GM21367 (cell line): ENCODE measurements around the gene DLG2.
"Not testable (repeated sequence)": the region's sequence is repeated elsewhere in the genome, so short reads cannot be mapped to it uniquely, and the experiment has no call there.

ENCODE experiments used
- ATAC-seq: cut with Tn5 transposase; IDR thresholded peaks from one replicate; pipeline ENCODE4 v1.9.1; 2021; ENCODE audit not compliant: unreplicated experiment

DLG2 gene

DNA sequence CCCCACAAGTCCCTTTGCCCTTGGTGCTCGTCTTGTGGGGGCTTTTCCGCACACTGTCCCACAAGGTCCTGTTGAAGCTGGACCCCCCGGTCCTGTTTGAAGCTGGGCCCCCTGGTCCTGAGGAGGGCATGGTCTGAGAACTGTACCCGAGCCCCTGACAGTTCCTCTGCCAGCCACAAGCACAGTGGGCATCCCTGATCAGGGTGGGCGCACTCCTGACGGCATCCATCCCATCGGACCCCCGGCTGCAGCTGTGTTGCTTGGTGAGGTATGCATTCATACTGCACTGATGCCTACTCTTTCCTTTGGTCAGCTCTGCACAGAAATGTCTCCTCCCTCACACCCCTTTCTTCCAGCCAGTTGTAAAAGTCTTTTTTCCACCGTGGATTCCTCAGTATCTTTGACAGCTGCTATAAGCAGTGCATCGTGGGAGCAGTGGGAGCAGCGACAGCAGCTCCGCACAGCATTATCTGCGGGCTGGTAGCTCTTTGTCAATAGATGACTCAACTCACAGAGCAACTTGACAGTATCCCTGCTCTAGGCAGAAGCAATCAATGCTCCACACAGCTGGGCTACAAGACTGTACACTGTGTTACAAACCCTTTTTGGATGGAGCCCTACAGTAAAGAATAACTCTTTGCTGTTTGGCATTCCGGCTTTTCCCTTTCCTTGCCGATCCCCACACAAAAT is 1310.1 kb downstream of the DLG2 start:
- no peak for ATAC-seq

DNA sequence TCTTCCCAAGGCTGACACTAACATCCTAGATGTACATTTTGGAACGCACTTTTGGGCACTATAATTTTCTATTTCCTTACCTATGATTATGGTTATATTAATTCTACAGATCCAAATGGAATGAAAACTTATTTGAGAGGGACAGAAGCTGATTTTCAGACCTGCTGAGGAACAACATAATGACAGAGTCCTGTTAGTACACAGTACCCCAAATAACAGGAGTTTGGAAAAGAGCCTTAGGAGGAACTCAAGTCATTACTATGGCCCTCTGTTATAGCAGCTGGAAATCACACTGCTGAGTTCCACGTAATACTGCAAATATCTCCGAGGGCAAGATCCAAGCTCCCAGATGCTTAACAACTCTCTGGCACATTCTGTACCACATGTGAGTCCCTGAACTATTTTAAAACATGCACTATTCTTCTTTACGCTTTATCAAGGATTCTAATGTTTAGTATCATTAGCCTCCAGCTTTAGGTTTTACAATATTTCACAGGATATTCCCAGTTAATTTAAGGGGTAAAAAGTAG is 1313.2 kb downstream of the DLG2 start:
- ATAC-seq = no peak

DNA sequence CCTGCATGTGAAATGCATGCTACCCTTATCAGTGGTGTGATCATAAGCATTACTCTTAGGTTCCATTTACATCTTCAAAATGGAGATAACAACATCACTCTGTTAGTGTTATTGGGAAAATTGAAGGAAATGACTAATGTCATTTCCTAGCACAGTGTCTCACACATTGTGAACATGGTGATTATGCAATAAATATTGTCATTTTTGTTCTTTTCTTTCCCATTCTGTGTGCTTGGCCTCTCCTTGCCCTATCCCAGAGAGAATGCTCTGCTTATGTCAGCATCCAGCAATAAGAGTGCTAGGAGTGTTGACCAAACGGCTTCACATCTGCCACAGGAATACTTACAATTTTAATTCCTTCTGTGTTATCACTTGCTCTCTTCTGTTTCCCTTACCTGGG is 1316.9 kb downstream of the DLG2 start:
- ATAC-seq = no peak

- not testable (repeated sequence) for ATAC-seq
Observed at GRCh38 chr11:84308491-84308890, 1318.7 kb downstream of the DLG2 start.

DNA sequence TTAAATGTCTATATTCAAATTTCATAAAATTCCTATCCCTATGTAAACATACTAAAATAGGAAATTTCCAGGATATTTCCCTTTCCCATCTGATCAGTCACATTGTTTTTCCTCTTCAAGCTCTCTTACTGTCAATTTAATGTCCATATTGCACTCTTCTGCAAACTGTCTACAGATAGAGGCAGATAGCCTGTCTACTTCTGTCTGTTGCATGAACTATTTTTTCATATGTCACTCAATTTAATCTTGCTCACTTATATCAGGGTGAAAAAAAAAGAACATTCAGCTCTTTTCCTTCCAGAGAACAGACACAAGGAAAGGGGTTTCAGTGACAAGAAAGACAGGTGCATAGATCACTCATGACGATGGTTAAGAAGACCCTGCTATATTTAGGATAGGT is 1327.1 kb downstream of the DLG2 start:
- ATAC-seq = no peak

- no peak for ATAC-seq
Observed at GRCh38 chr11:84297570-84297969, 1329.6 kb downstream of the DLG2 start.

- ATAC-seq = no peak
Observed at GRCh38 chr11:84295815-84296214, 1331.3 kb downstream of the DLG2 start.

- ATAC-seq = no peak
Observed at GRCh38 chr11:84292955-84293354, 1334.2 kb downstream of the DLG2 start.

DNA sequence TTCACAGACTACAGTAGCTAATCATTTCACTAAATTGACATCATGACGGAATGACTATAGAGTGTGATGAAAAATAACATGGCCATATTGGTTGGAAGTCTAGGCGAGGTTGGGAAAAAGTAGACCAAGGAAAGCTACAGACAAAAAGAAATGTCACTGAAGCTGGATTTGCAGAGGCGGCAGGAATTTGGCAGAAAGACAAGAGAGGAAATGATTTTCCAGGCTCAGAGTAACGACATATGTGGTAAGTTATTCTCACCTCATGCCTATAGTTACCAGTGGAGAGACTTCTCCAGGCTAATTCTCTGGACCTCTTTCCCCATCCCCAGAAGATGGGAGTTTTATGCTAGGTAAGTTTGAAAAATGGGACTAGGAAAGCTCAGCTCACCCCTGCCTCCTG is 1335.1 kb downstream of the DLG2 start:
- ATAC-seq = no peak

GRCh38 chr11:84290647-84291046 is 1336.5 kb downstream of the DLG2 start:
- no peak for ATAC-seq

DNA sequence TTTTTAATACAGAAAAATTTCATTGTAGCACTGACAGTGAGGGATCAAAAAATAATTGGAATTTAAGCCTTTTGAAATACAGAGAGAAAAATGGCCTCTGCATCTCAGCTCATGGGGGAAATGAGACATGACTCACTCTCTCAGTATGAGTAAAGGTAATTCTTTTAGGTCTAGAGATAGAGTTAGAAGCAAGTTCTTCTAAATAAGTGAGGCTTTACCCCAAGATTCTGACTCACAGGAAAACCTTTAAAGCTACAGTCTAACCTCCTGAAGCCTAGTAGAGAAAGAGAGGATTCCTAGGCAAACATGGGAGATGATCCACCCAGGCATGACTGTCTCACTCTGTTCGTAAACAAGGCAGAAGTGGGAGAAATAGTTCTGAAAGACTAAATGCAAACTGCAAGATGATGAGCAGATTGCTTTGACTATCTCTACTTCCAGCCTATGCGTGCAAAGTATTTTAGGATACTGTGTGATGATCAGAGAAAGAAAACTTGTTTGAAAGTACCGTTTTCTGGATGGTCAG is 1337.7 kb downstream of the DLG2 start:
- ATAC-seq = peak; percentile 99

DNA sequence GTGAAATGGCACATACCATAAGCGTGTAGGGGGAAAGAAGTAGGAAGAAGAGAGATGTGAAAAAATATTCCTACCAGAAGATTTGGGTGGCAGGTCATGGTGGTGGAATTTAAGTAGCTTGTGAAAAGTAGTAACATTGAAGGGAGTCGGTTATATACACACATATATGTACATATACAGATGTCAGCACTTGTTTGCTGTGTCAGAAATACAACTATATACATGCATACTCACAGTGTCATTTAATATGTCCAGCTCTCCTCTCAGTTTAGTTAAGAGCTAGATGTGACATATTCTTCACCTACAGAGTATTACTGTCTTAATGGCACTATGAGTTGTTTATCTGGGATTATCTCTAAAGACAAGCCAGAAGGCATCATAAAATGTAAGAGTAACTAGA is 1353.6 kb downstream of the DLG2 start:
- ATAC-seq = no peak

GRCh38 chr11:84270466-84270865 is 1356.7 kb downstream of the DLG2 start:
- no peak for ATAC-seq

DNA sequence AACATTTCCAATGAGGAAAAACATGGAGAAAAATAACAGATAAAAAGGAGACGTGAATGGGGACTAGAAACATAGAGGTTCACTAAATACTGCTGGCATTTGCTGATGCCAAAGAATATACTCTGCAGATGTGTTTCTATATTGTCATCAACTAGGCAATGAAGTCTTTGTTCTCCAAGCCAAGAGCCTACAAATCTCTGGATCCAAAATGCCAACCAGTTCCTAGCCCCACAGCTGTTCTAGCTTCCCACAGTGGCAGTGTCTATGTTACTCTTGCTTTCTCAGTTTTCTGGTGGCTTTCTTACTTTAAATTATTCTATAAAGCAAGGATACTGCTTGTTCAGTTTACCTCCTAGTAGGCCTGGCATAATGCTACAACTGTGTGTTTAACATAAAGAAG is 1363.1 kb downstream of the DLG2 start:
- no peak for ATAC-seq

GRCh38 chr11:84261707-84262106 is 1365.4 kb downstream of the DLG2 start:
- ATAC-seq = peak; percentile 54

DNA sequence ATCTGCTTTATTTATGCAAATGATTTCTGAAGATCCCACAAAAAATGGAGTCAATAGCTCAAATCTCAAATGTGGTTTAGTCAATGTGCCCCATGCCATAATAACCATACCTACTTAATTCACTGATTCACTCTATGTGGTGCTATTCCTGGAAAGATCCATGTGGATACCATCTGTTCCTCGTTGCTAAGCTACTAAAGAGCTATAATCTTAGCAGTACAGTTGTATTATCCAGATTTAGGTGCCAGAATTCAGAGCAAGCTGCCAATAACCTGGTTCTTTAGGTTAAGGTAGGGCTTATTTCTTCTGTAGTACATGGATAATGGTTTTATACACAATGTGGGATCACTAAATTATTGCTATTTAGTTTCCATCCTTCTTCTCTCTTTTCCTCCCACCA is 1366.3 kb downstream of the DLG2 start:
- ATAC-seq = no peak

DNA sequence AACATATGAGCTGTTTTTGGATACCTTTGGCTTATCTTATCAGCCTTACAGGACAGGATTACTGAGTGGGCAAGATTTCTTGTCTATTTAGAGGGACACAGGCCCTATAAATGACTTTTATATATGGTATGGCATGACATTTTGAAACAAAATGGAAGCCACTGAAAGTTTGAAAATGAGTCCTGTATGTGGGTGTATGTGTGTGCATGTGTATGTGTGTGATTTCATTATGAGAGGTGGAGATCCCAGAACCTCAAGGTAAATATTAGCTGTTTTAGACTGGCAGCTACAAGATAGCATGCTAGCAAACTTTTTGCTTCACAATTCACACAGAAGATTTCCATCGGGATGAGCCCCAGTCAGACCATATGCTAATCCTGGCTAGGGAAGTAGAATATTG is 1370.5 kb downstream of the DLG2 start:
- ATAC-seq = no peak

- ATAC-seq = no peak
Observed at GRCh38 chr11:84255483-84255882, 1371.7 kb downstream of the DLG2 start.

DNA sequence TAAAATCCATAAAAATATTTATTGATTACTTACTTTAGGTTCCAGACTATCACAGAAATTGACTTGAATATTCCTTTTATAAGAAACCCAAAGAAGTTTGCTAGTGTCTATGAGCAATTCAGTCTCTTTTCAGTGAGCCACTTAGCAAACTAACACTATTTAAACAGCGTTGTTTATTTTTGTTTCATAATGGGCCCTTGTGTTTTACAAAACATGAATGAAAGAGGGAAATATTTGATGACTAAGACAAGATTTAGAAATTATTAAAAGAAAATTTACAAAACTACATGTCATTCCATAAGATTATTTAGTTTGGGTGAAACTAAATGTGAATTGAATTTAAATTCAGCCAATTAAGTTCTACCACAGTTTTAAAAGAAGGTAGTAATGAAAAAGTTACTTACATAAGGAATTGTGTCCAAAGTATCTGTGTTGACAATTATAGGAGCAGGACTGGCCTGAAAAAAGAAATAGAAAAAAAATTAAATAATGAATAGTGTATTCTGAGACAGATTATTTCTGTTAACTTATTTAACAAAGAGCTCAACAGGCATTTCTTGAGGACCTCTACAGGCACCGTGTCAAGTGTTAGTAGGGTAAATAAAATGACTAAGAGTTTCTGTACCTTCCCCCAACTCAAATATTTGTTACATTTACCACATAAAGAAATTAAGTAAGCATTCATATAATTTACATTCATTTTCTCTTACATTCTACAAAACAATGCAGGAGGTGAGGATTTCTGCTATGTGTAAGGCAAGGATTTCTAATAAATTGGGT is 1376.1 kb downstream of the DLG2 start:
- ATAC-seq = no peak

DNA sequence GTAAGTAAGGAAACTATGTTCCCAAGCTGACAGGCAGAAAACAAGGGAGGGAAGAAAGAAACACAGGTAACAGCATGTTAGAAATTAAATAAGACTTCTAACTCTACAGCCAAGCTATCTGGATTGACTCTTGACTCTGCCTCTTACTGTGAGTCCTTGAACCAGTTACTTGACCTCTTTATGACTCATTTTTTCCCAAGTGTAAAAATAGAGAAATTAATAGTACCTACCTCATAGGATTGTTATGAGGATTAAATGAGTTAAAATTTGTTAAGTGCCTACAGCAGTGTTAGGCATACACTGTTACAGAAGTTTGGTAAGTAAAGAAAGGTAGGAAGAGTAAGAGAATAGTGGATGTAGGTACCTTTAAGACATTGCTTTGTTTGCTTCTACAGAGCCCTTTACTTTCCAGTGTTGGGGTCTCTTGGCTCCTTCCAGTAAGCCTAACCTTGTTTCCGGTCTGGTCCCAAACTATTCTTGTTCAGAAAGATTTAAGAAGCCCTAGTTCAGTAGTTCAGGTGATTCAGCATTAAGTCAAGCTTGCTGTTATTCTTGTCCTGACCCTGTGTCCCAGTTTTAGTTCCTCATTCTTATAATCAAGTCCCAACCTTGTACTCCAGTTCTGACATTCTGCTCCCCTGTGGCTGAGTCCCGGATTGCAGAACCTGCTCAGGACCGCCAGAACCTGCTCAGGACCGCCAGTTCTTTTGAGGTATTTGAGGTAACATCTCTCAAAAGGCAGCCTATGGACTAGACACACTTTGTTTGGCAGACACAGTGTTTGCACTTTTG is 1377.6 kb downstream of the DLG2 start:
- peak; percentile 67 for ATAC-seq

DNA sequence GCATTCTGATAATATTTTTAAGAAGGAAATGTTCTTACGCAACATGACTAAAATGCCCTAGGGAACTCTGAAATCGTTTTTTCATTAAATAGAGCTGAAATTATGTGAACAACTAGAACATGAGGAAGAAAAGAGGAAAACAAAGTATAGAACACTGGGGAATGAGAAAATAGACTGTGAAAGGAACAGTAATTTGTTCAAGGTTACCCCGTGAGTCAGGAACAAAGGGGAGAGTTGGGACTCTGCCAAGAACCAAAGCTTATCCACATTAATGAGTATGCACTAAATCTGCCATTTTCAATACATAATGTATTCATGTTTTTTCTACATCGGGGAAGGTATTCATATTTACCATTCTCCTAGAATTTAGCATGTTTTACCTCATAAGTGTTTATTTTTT is 1379.2 kb downstream of the DLG2 start:
- no peak for ATAC-seq
